Endodermal cell (in vitro differentiated cells): Measurements from ENCODE around the gene ERAL1. TPM values are rescaled to one million over a fixed set of nuclear protein-coding genes. Genes with fewer than 3 reads are reported as not detected.
"Not testable (repeated sequence)": the region's sequence is repeated elsewhere in the genome, so short reads cannot be mapped to it uniquely, and the experiment has no call there.

Experiments
- DNase-seq: peaks from one replicate; pipeline ENCODE4 v3.0.0-alpha.2; 2017
- H3K27ac ChIP-seq: 2 replicates; pipeline ENCODE4 v1.5.1; 2013; ENCODE audit warnings: mild to moderate bottlenecking, low read depth, low read length, moderate library complexity
- H3K27me3 ChIP-seq: 2 replicates; pipeline ENCODE4 v1.6.1; 2013; ENCODE audit warnings: mild to moderate bottlenecking, low read length, moderate library complexity; ENCODE audit not compliant: insufficient read depth, control insufficient read depth, poor library complexity, severe bottlenecking
- H3K36me3 ChIP-seq: 2 replicates; pipeline ENCODE4 v1.7.0; 2013; ENCODE audit warnings: mild to moderate bottlenecking, low read length, moderate library complexity; ENCODE audit not compliant: control insufficient read depth, insufficient read depth
- H3K4me1 ChIP-seq: one replicate; pipeline ENCODE4 v1.7.0; 2013; ENCODE audit warnings: low read length; ENCODE audit not compliant: control insufficient read depth, insufficient read depth
- H3K4me3 ChIP-seq: 2 replicates; pipeline ENCODE4 v1.5.1; 2013; ENCODE audit warnings: mild to moderate bottlenecking, low read length, moderate library complexity
- H3K9ac ChIP-seq: 2 replicates; pipeline ENCODE4 v1.6.1; 2013; ENCODE audit warnings: mild to moderate bottlenecking, low read length, moderate library complexity; ENCODE audit not compliant: poor library complexity, severe bottlenecking; ENCODE audit errors: extremely low read depth
- H3K9me3 ChIP-seq: 2 replicates; pipeline ENCODE4 v1.6.1; 2013; ENCODE audit warnings: mild to moderate bottlenecking, low read length, moderate library complexity; ENCODE audit not compliant: control insufficient read depth
- H3K27ac Mint-ChIP-seq: 2 replicates; pipeline ENCODE4 v1.8.0; 2020; ENCODE audit warnings: mixed read lengths
- H3K27me3 Mint-ChIP-seq: 2 replicates; pipeline ENCODE4 v1.8.0; 2021; ENCODE audit warnings: mild to moderate bottlenecking, mixed read lengths; ENCODE audit not compliant: insufficient read depth
- H3K36me3 Mint-ChIP-seq: 2 replicates; pipeline ENCODE4 v1.8.0; 2020; ENCODE audit warnings: low read depth, mixed read lengths
- H3K4me1 Mint-ChIP-seq: 2 replicates; pipeline ENCODE4 v1.8.0; 2020; ENCODE audit warnings: mixed read lengths
- H3K4me3 Mint-ChIP-seq: 2 replicates; pipeline ENCODE4 v1.8.0; 2020; ENCODE audit warnings: mild to moderate bottlenecking, moderate library complexity, mixed read lengths
- H3K9me3 Mint-ChIP-seq: 2 replicates; pipeline ENCODE4 v1.8.0; 2020; ENCODE audit warnings: mild to moderate bottlenecking, mixed read lengths
- WGBS, 2 experiments: methylation state at CpG; one replicate each; pipeline versions ENCODE4 v1.1.5 to v1.1.7; 2013; ENCODE audit warnings: missing lambda C conversion rate in 2 of 2, mixed read lengths in 1 of 2; ENCODE audit not compliant: insufficient coverage in 1 of 2, insufficient read length in 1 of 2; 5-methylcytosine and 5-hydroxymethylcytosine counted together
- total RNA-seq, 2 donors: library from RNA; stranded (reverse); fragmentation: NEBNext Ultra II Directional in 1 of 2; extraction: Animal tissue kit (Norgen Biotek cat#: 25700) in 1 of 2; gene quantifications; 2 replicates in 1 of 2; 3 replicates in 1 of 2; pipeline ENCODE4 v1.2.1, GENCODE V29; 2021
- TF ChIP-seq, protein P1 (sequence below): fragments of 200-600 bp; sonication (generic); conservative IDR thresholded peaks from 2 replicates; pipeline ENCODE4 v1.5.0; 2021; ENCODE audit warnings: antibody characterized with exemption, mild to moderate bottlenecking

The ERAL1 gene
- total RNA-seq, 2 donors from 2014 or later: 54.2 to 60.9 TPM

DNA sequence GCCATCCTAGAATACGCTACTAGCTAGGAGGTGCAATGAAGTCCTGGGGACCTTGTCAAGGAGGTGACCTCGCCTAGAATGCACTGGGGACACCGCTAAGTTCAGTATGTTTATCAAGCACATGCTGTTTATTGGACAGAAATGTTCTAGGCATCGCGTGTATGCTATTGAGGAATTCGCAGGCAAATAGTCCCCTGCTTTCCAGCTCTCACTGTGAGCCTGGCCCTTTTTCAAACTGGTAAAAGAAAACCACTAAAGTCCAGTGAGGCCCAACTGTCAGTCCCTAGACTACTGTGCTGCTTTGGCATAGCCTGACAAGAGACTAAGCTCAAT is 11.0 kb upstream of the ERAL1 start:
- no peaks in the 10 kb centered on the region for H3K4me1 ChIP-seq
- Mint-ChIP-seq H3K4me3 (peak overlapping the region; percentile 100), H3K9me3 (no peaks in the 10 kb centered on the region), H3K27me3 (no peaks in the 10 kb centered on the region), H3K36me3 (peaks cover 6% of the 10 kb centered on the region), H3K27ac (no peak overlapping the region), H3K4me1 (peaks cover 8% of the 10 kb centered on the region)
- H3K9ac ChIP-seq: no peak overlapping the region
- TF ChIP-seq, protein P1, sequence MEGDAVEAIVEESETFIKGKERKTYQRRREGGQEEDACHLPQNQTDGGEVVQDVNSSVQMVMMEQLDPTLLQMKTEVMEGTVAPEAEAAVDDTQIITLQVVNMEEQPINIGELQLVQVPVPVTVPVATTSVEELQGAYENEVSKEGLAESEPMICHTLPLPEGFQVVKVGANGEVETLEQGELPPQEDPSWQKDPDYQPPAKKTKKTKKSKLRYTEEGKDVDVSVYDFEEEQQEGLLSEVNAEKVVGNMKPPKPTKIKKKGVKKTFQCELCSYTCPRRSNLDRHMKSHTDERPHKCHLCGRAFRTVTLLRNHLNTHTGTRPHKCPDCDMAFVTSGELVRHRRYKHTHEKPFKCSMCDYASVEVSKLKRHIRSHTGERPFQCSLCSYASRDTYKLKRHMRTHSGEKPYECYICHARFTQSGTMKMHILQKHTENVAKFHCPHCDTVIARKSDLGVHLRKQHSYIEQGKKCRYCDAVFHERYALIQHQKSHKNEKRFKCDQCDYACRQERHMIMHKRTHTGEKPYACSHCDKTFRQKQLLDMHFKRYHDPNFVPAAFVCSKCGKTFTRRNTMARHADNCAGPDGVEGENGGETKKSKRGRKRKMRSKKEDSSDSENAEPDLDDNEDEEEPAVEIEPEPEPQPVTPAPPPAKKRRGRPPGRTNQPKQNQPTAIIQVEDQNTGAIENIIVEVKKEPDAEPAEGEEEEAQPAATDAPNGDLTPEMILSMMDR: no peak
- no peaks in the 10 kb centered on the region for H3K27me3 ChIP-seq
- H3K9me3 ChIP-seq: no peaks in the 10 kb centered on the region
- H3K36me3 ChIP-seq: peaks cover 4% of the 10 kb centered on the region
- no peak overlapping the region for H3K4me3 ChIP-seq
- no peak overlapping the region for H3K27ac ChIP-seq
- WGBS, 2 experiments: 90 to 92% methylated on average over 6 of the region's 6 CpGs
- DNase-seq: no peak

DNA sequence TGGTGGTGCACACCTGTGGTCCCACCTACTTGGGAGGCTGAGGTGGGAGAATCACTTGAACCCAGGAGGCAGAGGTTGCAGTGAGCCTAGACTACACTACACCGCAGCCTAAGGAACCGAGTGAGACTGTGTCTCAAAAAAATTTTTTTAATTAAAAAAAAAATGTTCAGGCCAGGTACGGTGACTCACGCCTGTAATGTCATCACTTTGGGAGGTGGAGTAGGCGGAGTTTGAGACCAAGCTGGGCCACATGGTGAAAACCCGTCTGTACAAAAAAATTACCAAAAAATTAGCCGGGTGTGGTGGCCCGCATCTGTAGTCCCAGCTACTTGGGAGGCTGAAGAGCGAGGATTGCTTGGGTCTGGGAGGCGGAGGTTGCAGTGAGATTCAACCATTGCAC is 8.6 kb upstream of the ERAL1 start:
- 97 to 98% methylated on average over 6 to 10 of the region's 10 CpGs for WGBS, 2 experiments
- H3K36me3 Mint-ChIP-seq: no peaks in the 10 kb centered on the region
- Histone ChIP-seq H3K9ac (no peak overlapping the region), H3K4me3 (no peak overlapping the region), H3K36me3 (no peaks in the 10 kb centered on the region), H3K27me3 (no peaks in the 10 kb centered on the region), H3K9me3 (no peaks in the 10 kb centered on the region), H3K4me1 (no peaks in the 10 kb centered on the region), H3K27ac (no peak overlapping the region)
- H3K4me1 Mint-ChIP-seq: peaks cover 8% of the 10 kb centered on the region
- no peak for DNase-seq
- no peak overlapping the region for H3K4me3 Mint-ChIP-seq
- TF ChIP-seq, protein P1: no peak
- no peak overlapping the region for H3K27ac Mint-ChIP-seq
- H3K27me3 Mint-ChIP-seq: no peaks in the 10 kb centered on the region
- H3K9me3 Mint-ChIP-seq: no peaks in the 10 kb centered on the region

DNA sequence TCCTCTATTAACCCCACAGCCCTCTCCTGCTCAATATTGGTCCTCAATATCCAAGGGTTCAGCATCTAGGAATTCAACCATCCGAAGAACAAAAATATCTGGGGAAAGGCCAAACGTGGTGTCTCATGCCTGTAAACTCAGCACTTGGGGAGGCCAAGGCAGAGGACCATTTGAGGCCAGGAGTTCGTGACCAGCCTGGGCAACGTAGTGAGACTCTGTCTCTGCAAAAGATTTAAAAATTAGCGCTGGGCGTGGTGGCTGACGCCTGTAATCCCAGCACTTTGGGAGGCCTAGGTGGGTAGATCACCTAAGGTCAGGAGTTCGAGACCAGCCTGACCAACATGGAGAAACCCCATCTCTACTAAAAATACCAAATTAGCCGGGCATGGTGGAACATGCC is 8.1 kb upstream of the ERAL1 start:
- not testable (repeated sequence) for H3K4me3 Mint-ChIP-seq, H3K4me3 ChIP-seq, H3K27ac Mint-ChIP-seq, H3K4me1 ChIP-seq, H3K9me3 Mint-ChIP-seq, DNase-seq, H3K36me3 Mint-ChIP-seq, H3K27me3 ChIP-seq, H3K4me1 Mint-ChIP-seq, H3K9ac ChIP-seq, H3K9me3 ChIP-seq, H3K36me3 ChIP-seq, H3K27ac ChIP-seq, H3K27me3 Mint-ChIP-seq
- 92 to 96% methylated on average over 7 to 8 of the region's 9 CpGs for WGBS, 2 experiments

DNA sequence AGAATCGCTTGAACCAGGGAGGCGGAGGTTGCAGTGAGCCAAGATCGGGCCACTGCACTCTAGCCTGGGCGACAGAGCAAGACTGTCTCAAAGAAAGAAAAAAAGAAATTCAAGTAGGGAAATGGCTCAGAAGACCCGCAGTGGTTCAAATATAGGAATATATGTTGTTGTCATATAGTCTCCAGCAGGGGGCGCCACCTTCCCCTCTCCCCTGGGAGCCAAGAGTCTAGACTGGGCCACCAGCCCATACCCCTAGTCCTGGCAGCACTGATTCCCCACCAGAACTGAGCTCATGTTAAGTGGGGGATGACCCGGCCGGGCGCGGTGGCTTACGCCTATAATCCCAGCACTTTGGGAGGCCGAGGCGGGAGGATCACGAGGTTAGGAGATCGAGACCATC is 6.1 kb upstream of the ERAL1 start:
- H3K27me3 Mint-ChIP-seq, H3K9me3 ChIP-seq, H3K27ac Mint-ChIP-seq, H3K36me3 Mint-ChIP-seq, H3K4me3 ChIP-seq, H3K4me3 Mint-ChIP-seq, H3K9ac ChIP-seq, H3K27me3 ChIP-seq, H3K4me1 Mint-ChIP-seq, H3K4me1 ChIP-seq, H3K9me3 Mint-ChIP-seq, H3K36me3 ChIP-seq, H3K27ac ChIP-seq: not testable (repeated sequence)
- peak; percentile 73 for DNase-seq
- WGBS, 2 experiments: 89 to 92% methylated on average over 6 to 15 of the region's 15 CpGs
- TF ChIP-seq, protein P1: peak; percentile 75
